Measurements from ENCODE around the gene SRPRA. TPM values are rescaled to one million over a fixed set of nuclear protein-coding genes. Genes with fewer than 3 reads are reported as not detected.
A peak's percentile ranks its signal among the peaks of the same experiment; 100 is the strongest.
"Not testable (repeated sequence)": the region's sequence is repeated elsewhere in the genome, so short reads cannot be mapped to it uniquely, and the experiment has no call there.

Gene SRPRA, protein sequence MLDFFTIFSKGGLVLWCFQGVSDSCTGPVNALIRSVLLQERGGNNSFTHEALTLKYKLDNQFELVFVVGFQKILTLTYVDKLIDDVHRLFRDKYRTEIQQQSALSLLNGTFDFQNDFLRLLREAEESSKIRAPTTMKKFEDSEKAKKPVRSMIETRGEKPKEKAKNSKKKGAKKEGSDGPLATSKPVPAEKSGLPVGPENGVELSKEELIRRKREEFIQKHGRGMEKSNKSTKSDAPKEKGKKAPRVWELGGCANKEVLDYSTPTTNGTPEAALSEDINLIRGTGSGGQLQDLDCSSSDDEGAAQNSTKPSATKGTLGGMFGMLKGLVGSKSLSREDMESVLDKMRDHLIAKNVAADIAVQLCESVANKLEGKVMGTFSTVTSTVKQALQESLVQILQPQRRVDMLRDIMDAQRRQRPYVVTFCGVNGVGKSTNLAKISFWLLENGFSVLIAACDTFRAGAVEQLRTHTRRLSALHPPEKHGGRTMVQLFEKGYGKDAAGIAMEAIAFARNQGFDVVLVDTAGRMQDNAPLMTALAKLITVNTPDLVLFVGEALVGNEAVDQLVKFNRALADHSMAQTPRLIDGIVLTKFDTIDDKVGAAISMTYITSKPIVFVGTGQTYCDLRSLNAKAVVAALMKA
- total RNA-seq: 68.6 TPM
- long read RNA-seq, transcript SRPRA-201 (14 exons, 3,069 nt): major isoform, 21 of 38 reads
- long read RNA-seq, partial matches to known transcripts: 6 of 38 reads
- long read RNA-seq, other reads (novel, unspliced or antisense): 11 of 38 reads

DNA sequence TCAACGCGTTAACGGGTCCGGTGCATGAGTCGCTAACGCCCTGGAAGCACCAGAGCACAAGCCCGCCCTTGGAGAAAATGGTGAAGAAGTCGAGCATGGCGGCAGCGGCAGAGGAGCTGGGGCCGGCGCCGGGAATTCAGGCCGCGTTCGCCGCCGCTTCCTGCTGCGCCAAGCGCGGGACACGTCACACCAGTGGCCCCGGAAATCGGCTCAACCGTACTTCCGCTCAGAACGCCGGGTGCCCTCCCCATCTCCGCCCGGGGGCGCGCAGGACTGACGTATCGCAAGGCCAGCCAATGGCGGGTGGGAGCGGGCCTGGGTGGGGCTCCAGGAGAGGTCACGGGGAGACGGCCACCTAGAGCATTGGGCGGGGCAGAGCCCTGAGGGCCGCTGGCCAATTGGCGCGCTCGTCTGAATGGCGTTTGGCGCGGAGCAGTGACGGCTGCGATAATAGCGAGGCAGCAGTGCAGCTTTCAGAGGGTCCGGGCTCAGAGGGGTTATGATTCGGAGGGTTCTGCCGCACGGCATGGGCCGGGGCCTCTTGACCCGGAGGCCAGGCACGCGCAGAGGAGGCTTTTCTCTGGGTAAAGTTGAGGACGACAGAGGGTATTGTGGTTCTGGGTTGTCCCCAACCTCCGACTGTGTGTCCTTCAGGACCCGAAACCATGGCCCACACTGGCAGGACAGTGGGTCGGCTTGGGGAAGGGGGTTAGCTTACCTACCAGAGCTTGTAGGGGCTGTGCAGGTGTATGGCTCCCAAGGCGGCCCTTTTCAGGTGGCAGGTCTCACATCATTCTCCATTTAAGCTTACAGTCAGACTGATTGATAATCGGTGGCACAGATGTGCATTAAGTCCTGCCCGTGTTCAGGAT, at the start of gene SRPRA, which contains the start of gene FOXRED1:
TSS of gene SRPRA (minus strand) at position 188 of the 872 bp plus-strand sequence. CDS start at position 97, 91 bp downstream.
TSS of gene FOXRED1 (plus strand) at position 447 of the 872 bp plus-strand sequence. CDS start at position 500, 53 bp downstream.
- ATAC-seq: peak; percentile 99
- peak; percentile 100 for DNase-seq
- intact Hi-C loops (cut with micrococcal nuclease): loop anchor here (10.0 kb wide), 1 partner anchor 54 kb away; the partner anchor contains the start of genes FAM118B and RPUSD4

GRCh38 chr11:126317756-126318573, 49.3 kb upstream of the SRPRA start:
- intact Hi-C loops (cut with micrococcal nuclease): loop anchor here (10.0 kb wide), 1 partner anchor 117 kb away; no protein-coding TSS in a partner anchor
- DNase-seq: peak; percentile 83
- ATAC-seq: peak; percentile 94

- no peak for DNase-seq
- ATAC-seq: peak; percentile 4
- intact Hi-C loops (cut with micrococcal nuclease): loop anchor here (10.0 kb wide), 1 partner anchor 117 kb away; no protein-coding TSS in a partner anchor
Observed at GRCh38 chr11:126317432-126317755, 48.7 kb upstream of the SRPRA start.

GRCh38 chr11:126313826-126314225, 45.1 kb upstream of the SRPRA start:
- no peak for DNase-seq
- intact Hi-C loops (cut with micrococcal nuclease): loop anchor here (10.0 kb wide), 1 partner anchor 121 kb away; no protein-coding TSS in a partner anchor
- ATAC-seq: no peak

- intact Hi-C loops (cut with micrococcal nuclease): loop anchor here (10.0 kb wide), 1 partner anchor 122 kb away; no protein-coding TSS in a partner anchor
- ATAC-seq (no peak), DNase-seq (no peak)
Observed at GRCh38 chr11:126312961-126313360, 44.3 kb upstream of the SRPRA start.

DNA sequence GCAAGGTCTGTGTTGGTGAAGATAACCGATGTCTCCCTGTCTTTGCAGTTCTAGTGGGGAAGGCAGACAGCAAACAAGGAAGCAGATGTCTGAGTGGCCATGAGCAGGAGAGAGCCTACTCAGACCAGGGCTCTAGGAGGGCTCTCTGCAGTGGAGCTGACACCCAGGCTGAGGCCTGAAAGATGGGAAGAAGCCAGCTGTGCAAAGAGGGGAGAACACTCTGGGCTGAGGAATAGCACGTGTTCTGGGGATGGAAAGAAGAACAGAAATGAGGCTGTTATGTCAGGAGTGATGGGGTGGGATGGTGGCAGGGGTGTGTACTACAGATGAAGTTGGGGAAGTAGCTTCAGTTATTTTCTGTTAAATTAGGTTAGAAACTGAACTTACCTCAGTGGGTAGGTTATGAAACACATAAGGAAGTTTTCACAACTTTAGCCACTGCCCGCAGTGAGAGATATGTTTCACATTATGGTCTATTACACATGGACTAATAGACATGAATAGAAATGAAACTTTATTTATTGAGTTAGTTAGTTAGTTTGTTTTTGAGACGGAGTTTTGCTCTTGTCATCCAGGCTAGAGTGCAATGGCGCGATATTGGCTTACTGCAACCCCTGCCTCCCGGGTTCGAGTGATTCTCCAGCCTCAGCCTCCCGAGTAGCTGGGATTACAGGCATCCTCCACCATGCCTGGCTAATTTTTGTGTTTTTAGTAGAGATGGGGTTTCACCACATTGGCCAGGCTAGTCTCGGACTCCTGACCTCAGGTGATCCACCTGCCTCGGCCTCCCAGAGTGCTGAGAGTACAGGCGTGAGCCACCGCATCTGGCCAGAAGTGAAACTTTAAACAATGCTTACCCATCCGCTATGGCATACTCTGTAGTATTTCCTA, 43.0 kb upstream of the SRPRA start:
- no peak for ATAC-seq
- intact Hi-C loops (cut with micrococcal nuclease): loop anchor here (10.0 kb wide), 1 partner anchor 123 kb away; no protein-coding TSS in a partner anchor
- no peak for DNase-seq

DNA sequence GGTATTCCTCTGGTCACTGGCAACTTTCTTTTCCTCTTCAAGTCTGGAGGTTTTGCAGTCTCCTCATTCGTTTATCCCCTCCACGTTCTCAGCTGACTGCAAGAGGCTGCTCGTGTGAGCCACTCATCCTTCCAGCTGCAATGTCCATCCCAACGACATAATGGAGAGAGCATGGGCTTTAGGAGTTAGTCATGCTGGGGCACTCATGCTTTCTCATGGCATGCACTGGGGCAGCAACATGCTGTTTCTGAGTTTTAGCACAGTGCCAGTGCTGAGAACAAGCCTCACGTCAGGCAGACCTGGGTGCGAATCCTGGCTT, 42.3 kb upstream of the SRPRA start:
- no peak for DNase-seq
- intact Hi-C loops (cut with micrococcal nuclease): loop anchor here (1.0 to 10.0 kb wide), 2 partner anchors 124 to 169 kb away; no protein-coding TSS in a partner anchor
- peak; percentile 18 for ATAC-seq

- DNase-seq: peak; percentile 86
- ATAC-seq: peak; percentile 93
- intact Hi-C loops (cut with micrococcal nuclease): loop anchor here (1.0 to 10.0 kb wide), 2 partner anchors 124 to 170 kb away; no protein-coding TSS in a partner anchor
Observed at GRCh38 chr11:126310200-126310991, 41.7 kb upstream of the SRPRA start.

DNA sequence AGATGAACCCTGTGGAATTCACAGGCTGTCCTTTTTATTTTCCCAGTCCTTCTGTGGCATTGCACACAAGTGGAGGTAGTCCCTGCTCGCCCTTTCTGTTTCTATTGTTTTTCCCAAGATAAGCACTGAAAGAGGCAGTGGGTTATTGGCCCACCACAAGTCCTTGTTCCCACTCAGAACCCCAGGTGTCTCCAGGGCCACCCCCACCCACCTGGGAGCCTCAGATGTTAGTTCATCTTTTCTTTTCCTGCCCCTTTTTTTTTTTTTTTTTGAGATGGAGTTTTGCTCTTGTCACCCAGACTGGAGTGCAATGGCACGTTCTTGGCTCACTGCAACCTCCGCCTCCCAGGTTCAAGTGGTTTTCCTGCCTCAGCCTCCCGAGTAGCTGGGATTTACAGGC, 40.1 kb upstream of the SRPRA start:
- intact Hi-C loops (cut with micrococcal nuclease); DNase-seq; ATAC-seq: not testable (repeated sequence)

DNA sequence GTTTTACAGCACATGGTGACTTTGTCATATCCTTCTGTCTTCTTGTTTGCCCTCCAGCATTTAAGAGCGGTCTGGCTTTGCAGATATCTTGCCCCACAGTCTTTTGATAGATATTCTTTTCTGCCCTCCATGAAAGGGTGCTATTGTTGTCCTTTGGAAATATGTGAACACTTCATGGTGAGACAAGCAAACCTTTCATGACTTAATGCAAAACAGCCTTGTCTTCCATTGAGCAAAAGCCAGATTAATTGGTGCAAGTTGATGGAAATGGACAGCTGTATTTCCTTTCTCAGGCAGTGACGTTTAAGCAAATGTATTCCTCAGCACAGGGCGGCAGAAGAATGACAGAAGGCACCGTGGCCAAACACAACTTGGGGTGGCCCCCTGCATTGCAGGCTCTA, 39.6 kb upstream of the SRPRA start:
- ATAC-seq: no peak
- intact Hi-C loops (cut with micrococcal nuclease): no loop called here
- no peak for DNase-seq

DNA sequence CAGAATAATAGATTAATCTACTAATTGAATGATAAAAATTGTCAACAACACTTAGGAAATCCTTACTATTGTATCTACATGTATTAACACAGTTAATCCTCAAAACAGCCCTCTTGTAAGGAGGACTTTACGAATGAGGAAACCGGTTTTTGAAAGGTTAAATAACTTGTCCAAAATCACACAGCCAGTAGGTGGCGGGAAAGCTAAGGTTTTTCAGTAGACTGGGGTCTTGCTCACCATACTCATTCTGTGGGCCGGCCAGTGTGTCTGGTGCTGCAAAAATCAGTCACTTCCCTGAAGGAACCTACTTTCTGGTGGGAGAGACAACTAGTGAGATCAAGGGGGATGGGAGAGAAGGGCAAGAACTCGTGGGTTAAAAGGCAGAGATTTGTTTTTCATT, 39.0 kb upstream of the SRPRA start:
- DNase-seq: no peak
- no peak for ATAC-seq
- intact Hi-C loops (cut with micrococcal nuclease): no loop called here

- intact Hi-C loops (cut with micrococcal nuclease): no loop called here
- DNase-seq (no peak), ATAC-seq (no peak)
Observed at GRCh38 chr11:126305699-126306098, 37.0 kb upstream of the SRPRA start.

DNA sequence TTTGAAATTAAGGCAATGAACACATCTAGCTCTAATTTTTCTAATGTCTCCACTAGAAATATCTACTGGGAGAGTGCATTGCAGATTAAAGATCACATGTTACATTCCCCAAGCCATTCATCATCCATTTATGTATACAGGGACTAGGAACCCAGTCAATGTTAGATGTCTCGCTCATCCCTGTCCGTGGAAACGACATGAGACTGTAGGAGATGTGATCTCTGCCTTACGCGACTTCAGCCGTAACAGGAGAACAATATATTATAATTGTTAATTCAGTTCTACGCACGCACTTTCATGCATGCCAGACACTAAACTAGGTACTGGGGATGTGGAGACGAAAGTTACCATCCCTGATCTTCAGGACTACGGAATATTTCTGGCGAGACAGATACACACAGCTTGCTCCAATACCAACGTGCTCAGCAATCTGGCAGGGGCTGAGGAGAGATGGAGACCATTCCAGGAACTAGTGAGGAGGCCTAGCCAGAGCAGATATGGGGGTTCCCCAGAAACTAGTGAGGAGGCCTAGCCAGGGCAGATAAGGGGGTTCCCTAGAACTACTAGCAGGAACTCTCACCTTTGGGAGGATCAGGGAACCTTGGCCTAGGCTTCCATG, 35.9 kb upstream of the SRPRA start:
- DNase-seq (no peak), ATAC-seq (peak; percentile 13)
- intact Hi-C loops (cut with micrococcal nuclease): no loop called here

DNA sequence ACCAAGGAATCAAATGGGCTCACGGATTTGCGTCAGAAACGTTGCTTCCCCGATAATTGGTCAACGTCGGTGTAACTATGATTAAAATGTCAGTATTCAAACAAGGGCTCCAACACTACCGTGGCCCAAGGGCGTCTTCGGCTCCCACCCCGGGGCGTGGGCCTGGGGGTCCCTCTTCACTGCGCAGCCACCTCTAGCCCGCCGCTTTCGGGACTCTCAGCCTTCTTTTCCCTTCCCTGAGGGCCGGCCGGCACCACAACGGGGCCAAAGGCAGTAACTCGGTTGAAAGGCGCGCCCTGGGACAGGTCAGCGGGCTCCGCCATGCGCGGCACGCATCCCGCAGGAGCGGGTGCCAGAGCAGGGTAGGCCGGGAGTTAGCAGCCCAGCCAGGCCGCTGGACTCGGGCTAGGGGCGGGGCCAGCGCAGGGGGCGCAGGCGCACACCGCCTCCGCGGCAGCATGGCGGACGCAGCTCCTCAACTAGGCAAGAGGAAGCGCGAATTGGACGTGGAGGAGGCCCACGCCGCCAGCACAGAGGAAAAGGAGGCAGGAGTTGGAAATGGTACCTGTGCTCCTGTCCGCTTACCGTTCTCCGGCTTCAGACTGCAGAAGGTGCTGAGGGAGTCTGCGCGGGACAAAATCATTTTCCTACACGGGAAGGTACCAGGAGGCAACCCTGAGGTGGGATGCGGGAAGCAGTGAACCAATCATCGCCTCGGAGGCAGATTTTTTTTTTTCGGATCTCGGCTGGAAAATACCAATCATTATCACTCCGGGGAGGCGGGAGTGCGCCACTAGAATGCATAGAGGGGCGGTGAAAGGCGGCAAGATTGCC, 35.1 kb upstream of the SRPRA start, which contains the start of gene DCPS:
TSS of gene DCPS (plus strand) at position 438 of the 834 bp plus-strand sequence. CDS start at position 459, 21 bp downstream.
- DNase-seq: peak; percentile 96
- intact Hi-C loops (cut with micrococcal nuclease): no loop called here
- peak; percentile 99 for ATAC-seq

DNA sequence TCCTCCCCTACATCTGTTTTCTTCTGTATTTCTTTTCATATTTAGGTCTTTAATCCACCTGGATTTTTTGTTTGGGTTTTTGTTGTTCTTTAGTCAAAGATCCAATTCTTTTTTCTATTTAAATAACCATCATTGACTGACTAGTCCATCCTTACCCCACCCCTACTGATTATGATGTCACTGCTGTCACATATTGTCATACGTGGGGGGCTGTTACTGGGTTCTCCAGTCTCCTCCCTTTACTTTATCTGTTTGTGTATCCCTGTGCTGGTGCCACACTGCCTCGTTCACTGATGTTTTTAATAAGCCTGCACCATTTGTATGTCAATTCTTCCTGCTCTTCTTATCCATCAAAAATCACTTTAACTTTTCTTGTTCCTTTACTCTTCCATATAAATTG, 28.3 kb upstream of the SRPRA start:
- intact Hi-C loops (cut with micrococcal nuclease): no loop called here
- DNase-seq (no peak), ATAC-seq (no peak)

Data from left ventricle myocardium superior (tissue), 1 donor.